CD4-positive, alpha-beta T cell treated with Interferon alpha-2 for 1 hour (primary cell): Measurements from ENCODE around the gene USP54.

ENCODE experiments used
- DNase-seq, 2 donors: peaks; one replicate each; pipeline ENCODE4 v3.0.0-alpha.2; 2020 to 2022

USP54 gene

GRCh38 chr10:73522263-73522662 is 68.9 kb downstream of the USP54 start:
- no peak for DNase-seq

DNA sequence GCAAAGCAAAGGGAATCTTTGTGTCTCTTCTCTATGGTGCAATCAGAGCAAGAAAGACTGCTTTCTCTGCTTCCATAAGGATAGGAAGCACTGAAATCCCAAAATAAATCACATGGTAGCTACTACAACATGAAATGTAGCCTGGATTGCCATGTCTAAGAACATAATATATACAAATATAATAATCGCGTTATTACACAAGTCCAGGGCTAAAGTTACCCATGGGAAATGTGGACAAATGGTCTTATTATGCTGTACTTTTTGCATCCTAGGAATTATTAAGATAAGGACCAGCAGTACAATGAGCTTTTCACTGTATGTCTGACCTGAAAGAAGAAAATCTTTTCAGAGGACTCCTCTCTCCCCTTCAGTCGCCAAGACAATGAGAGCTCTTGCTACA is 71.8 kb downstream of the USP54 start:
- DNase-seq, result no peak

DNA sequence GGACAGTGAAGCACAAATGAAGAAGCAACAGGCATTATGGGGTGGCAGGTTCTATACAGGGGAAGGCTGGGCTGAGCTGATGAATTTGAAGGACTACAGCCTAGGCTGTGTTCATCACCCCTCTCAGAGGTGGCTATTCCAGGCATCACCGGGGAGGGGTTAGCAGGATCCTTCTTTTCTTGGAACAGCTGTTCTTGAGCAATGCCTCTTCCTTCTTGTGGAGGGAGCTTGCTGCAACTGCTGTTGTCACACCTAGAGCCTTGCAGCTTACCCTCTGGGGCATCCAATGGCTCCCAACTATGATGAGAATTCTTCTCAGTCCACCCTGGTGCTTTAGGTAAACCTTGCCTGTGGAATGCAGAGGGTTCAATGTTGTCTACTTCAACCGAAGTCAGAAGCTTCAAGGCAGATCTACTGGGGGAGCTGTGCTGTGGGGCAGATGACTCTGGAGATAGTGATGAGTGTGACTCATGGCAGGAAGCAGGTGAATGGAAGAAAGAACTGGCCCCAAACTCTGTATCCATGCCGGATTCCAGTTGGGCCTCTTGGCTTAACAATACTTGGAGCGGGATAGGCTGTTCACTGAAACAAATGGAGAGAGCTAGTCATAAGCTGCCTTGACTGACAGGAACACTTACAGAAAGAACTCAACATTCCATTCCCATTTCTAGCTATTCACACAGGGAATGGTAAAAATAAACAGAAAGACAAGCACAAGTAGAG is 73.8 kb downstream of the USP54 start:
- no peak for DNase-seq

DNA sequence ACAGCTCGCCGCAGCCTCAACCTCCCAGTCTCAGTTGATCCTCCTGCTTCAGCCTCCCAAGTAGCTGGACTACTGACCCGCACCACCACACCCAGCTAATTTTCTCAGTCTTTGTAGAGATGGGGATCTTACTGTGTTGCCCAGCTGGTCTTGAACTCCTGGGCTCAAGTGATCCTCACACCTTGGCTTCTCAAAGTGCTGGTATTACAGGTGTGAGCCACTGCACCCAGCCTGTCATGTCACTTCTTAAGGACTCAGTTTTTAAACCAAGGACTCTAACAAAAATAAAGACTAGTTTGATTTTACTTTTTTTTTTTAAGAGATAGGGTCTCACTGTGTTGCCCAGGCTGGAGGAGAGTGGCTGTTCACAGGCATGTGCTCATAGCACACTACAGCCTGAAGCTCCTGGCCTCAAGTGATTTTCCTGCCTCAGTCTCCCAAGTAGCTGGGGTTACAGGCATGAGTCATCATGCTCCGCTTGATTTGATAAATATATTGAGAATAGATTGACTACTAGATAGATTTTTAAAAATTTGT is 78.9 kb downstream of the USP54 start:
- DNase-seq, result no peak

GRCh38 chr10:73509695-73510094 is 81.4 kb downstream of the USP54 start:
- no peak for DNase-seq

- no peak for DNase-seq
Observed at GRCh38 chr10:73506491-73506890, 84.7 kb downstream of the USP54 start.

DNA sequence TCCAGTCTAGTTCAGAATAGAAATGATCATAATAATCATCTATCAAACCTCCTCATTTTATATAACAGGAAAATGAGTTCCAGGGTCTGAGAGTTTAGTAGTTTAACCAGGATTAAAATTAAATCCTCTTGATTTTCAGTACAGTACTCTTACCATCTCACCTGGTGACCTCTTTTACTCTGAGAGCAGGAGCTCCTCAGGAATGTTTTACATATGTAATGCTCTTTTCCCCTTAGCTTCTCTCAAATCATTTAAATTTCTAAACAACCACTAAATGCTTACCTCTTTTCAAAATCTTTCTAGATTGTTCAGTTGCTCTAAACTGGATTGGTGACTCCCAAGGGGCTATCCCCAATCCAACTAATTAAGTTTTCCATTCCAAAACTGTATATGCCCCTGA is 85.1 kb downstream of the USP54 start:
- DNase-seq, result no peak

DNA sequence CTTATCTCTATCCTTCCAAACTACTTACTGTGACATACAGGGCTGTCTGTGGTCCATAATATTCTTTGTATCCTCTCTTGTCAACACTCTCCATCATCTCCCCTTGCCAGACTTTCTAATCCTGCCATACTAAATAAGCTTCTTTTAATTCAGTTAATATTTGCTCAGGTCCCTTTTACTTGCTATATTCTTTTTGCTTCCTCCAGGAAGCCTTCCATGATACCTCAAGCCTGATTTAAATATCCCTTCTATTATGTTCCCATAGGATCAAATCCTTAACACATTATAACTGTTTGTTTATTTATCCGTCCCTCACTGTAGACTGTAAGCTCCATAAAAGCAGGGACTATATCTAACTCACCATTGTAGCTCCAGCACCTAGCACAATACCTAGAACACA is 88.1 kb downstream of the USP54 start:
- DNase-seq, result no peak

DNA sequence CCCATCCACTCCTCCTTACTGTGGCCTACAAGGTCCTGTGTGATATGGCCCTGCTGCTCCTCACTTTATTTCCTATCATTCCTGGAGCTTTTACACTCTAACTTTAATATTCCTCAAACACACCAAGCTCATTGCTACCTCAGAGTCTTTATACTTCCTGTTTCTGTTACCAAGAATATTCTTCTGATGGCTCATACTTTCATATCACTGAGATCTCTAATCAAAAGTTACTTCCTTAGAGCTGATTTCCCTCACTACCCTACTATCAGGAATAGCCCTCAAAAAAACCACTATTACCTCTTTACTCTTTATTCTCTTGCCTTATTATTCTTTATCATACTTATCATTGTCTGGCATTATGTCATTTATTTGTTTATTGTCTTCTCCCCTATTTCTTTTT is 89.5 kb downstream of the USP54 start:
- peak in 1 of 2 donors; percentile 15 for DNase-seq

GRCh38 chr10:73497623-73498022 is 93.5 kb downstream of the USP54 start:
- no peak for DNase-seq

DNA sequence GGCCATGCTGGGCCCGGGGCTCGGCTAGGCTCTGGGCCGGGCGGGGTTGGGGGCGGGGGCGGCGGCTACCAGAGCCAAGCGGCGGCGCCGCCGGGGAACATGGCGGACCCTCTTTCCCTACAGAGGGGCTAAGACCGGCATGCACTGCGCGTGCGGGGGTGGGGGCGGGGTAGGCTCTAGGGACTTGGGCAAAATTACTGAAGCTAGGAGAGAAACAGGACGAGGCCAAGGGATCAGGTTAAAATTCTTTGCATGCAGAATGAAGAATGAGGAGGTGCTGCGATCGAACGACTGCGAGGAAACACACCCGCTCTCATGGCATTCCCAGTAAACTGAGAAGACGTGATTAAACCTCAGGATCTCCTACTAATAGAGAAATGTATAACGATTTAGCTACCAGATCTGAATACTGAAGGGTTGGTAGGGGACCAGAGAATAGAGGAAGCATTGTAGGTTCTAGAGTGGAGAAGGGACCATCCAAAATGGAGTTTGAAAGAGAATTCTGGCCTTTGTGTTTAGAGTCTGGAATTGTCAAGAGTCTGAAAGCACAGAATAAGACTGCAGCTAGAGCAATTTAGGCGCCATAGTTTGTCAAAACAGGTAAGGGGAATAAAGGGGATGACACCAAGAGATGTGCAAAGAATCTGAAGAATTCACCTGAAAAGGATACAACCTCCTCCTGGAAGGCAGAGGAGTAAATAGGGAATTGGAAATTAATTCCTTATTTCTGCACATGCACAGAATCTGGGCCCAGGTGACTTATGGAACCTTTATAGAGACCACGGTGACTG is 95.1 kb downstream of the USP54 start, which contains the start of gene PPP3CB:
PPP3CB (minus strand) TSS at position 141 of the 791 bp plus-strand sequence; CDS start at position 6, 135 bp downstream.
- peak; percentile 90 to 94 for DNase-seq

GRCh38 chr10:73495226-73495883 is 95.8 kb downstream of the USP54 start:
- DNase-seq, result peak; percentile 90 to 93

GRCh38 chr10:73494877-73495225 is 96.3 kb downstream of the USP54 start:
- DNase-seq, result no peak

DNA sequence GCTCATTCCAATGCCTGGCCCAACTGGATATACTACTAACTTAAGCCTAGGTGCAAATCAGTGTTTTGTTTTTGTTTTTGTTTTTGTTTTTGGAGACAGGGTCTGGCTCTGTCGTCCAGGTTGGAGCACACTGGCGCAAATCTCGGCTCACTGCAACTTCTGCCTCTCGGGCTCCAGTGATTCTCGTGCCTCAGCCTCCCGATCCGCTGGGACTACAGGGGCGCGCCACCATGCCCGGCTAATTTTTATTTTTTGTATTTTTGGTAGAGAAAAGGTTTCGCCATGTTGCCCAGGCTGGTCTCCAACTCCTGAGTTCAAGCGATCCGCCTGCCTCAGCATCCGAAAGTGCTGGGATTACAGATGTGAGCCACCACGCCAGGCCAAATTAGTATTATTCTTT is 96.9 kb downstream of the USP54 start:
- DNase-seq, result no peak

DNA sequence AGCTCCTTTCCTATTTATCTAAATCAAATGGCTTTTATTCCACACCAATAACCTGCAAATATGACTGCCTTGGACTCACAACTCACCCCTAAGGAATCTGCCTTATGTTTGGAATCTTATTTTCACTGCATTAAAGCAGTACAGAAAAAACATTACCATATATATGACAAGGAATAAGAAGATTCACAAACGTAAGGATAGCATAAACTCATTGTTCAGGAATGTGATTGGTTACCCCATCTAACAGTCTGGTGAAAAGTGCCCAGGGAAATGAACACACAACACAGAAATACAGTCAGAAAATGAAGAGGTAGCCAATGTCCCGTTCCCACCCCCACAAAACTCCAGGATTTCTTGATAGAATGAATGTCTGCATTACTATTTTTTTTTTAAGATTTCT is 97.4 kb downstream of the USP54 start:
- DNase-seq, result no peak

GRCh38 chr10:73486601-73487000 is 104.5 kb downstream of the USP54 start:
- DNase-seq, result no peak

GRCh38 chr10:73485320-73485719 is 105.8 kb downstream of the USP54 start:
- DNase-seq, result no peak

DNA sequence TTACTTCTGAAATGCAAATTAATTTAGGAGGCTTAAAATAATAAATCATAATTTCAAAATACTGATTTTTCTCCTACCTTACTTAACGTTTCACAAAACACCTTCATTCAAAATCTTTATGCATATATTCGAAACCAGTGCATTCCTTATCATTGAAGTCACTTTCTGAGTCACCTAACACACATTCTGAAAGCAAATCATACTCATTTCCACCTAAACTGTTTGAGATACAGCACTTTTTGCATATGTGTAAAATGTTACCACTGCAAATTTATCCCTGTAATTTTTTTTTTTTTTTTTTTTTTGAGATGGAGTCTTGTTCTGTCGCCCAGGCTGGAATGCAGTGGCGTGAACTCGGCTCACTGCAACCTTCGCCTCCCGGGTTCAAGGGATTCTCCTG is 111.0 kb downstream of the USP54 start:
- no peak for DNase-seq

DNA sequence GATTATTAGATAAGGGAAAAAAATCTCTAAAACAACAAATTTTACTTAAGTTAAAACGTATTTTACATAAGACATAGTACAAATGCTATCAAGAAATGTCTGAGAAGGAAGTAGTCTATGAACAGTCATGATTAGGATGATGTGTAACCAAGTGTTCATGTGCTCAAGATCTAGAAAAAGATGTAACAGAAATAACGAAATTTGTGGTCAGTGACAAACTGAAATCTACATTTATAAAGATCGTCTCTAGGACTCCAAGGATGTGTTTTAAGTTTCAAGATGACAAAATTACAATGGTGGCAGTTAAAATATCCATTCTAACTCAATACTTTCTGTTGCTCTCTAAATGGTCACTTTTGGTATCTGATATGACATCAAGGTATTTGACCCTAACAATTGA is 112.5 kb downstream of the USP54 start:
- no peak for DNase-seq

DNA sequence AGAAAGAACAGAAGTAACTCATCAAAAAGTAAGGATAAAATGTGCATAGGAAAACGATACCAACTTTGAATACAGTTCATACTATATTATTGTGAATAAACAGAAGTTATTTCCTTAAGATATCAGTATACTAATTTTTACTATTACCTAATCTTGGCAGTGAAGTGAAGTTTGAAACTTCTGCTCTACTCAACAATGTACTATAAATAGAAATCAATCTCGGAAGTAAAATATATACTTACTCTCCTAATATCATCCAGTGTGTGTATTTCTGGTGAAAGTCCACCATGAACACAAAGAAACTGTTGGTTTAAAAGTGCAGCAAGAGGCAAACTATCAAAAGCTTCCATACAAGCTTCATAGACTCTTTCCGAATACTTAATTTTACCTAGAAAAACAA is 119.9 kb downstream of the USP54 start:
- no peak for DNase-seq

DNA sequence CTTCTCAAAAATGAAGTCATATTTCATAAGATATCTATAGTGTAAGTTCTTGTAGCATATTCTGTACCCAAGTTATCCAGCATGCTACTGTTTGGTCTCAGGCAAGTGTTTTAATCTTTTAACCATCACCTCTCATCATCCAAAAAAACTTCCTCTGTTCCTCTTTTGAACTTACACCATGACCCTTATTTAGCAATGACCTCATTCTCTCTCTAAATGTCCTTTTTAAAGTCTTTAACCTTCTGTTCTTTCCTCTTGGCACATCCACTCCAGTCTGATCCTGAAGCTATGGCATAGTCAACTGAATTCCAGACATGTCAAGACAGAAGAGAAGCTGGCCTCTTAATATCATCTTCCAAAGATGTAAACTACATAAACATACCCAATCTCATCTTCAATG is 121.6 kb downstream of the USP54 start:
- DNase-seq, result no peak

- peak in 1 of 2 donors; percentile 9 for DNase-seq
Observed at GRCh38 chr10:73467206-73467605, 123.9 kb downstream of the USP54 start.

DNA sequence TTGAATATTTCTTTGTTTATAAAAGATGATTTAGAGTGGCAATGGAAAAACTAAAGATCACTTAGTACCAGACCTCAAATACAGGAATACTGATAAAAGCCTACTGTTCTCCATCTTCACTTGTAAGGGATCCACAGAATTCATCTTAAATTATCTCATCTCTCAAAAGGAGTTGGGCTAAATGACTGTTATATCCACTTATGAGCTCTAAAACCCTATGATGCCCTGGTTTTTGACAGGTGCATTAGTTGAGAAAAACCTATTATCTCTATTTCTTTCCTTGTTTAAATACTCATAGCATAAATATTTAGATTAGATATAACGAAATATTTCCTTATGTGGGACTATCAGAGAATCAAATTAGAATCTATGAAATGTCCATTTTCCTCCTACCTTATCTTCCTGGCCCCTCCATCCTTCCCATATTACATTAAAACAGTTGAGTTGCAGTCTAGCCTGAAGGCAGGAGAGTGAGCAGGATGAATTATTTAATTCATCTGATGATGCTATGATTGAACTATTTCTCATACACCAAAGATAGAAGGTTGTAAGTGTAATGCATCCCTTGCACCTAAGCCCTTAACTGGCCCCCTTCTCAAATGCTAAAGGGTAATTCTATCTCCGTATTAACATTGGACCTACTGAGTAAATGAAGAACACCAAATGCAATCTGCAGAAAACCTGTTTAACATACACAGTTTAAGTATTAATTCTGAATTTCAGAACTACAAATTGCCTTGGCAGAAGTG is 125.0 kb downstream of the USP54 start:
- no peak for DNase-seq
